ENCODE data around the gene CCDC68.

DNA sequence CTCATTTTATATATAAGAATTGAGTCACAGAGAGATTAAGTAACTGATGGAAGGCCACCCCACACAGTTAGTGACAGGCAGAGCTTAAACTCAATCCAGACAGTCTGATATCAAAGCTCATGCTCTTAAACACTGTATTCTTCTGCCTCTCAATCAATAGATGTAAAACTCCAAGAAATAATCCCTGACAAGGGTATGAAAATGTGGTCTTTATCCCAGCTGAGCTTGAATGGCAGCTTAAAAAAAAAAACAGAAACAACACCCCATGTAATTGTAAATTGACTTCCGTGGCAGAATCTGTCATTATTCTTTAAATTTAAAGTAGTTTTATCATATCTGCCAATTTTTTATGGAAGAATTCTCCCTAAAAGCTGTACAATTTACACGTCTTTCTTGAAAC lies 70.9 kb downstream of the CCDC68 start:
- TF ChIP-seq JUN (IDR thresholded peaks at IDR 0.05; ENCODE audit: borderline replicate concordance, insufficient read depth, insufficient read length, low read depth): no peak
- TF ChIP-seq, protein P1, sequence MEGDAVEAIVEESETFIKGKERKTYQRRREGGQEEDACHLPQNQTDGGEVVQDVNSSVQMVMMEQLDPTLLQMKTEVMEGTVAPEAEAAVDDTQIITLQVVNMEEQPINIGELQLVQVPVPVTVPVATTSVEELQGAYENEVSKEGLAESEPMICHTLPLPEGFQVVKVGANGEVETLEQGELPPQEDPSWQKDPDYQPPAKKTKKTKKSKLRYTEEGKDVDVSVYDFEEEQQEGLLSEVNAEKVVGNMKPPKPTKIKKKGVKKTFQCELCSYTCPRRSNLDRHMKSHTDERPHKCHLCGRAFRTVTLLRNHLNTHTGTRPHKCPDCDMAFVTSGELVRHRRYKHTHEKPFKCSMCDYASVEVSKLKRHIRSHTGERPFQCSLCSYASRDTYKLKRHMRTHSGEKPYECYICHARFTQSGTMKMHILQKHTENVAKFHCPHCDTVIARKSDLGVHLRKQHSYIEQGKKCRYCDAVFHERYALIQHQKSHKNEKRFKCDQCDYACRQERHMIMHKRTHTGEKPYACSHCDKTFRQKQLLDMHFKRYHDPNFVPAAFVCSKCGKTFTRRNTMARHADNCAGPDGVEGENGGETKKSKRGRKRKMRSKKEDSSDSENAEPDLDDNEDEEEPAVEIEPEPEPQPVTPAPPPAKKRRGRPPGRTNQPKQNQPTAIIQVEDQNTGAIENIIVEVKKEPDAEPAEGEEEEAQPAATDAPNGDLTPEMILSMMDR (IDR thresholded peaks at IDR 0.05; ENCODE audit: extremely low read depth in 1 of 2, insufficient read depth in 1 of 2, low read depth in 1 of 2, low read length in 2 of 2): no peak
- TF ChIP-seq POLR2AphosphoS5 (IDR thresholded peaks at IDR 0.05; ENCODE audit: insufficient read depth, low read depth, low read length): no peak
- TF ChIP-seq, protein P2, sequence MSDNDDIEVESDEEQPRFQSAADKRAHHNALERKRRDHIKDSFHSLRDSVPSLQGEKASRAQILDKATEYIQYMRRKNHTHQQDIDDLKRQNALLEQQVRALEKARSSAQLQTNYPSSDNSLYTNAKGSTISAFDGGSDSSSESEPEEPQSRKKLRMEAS (IDR thresholded peaks at IDR 0.05; ENCODE audit: insufficient read depth, insufficient read length): no peak
- no peak for TF ChIP-seq EZH2 (IDR thresholded peaks at IDR 0.05; ENCODE audit: borderline replicate concordance, low read depth, low read length, severe bottlenecking)
- TF ChIP-seq POLR2A (IDR thresholded peaks at IDR 0.05; ENCODE audit: low read depth, low read length): no peak
- no peak for TF ChIP-seq FOS (IDR thresholded peaks at IDR 0.05; ENCODE audit: borderline replicate concordance, insufficient read depth, low read length)
